ENCODE measurements around the gene PNPLA1. TPM values are rescaled to one million over a fixed set of nuclear protein-coding genes. Genes with fewer than 3 reads are reported as not detected.

The PNPLA1 gene
- total RNA-seq, 4 donors from 2014 or later, result 26.7 to 54.2 (median 30.0) TPM

- no peak overlapping the region for H3K4me3 ChIP-seq (ENCODE audit: low read depth, poor library complexity, severe bottlenecking)
- no peak for TF ChIP-seq POLR2A (IDR thresholded peaks at IDR 0.05)
- TF ChIP-seq CTCF (IDR thresholded peaks at IDR 0.05), result no peak
- DNase-seq (ENCODE audit: low spot score in 2 of 2), result no peak
- 80 to 83% methylated on average over 8 of the region's 8 CpGs for WGBS, 2 donors
- intact Hi-C loops (cut with DNase I; ENCODE audit: low total_unique reads), result no loop called here
Observed at GRCh38 chr6:36352477-36353157, 82.8 kb downstream of the PNPLA1 start.

- no peak overlapping the region for H3K4me3 ChIP-seq (ENCODE audit: low read depth, poor library complexity, severe bottlenecking)
- intact Hi-C loops (cut with DNase I; ENCODE audit: low total_unique reads), result no loop called here
- no peak for TF ChIP-seq POLR2A (IDR thresholded peaks at IDR 0.05)
- TF ChIP-seq CTCF (IDR thresholded peaks at IDR 0.05), result no peak
- DNase-seq (ENCODE audit: low spot score in 2 of 2), result no peak
- WGBS, 2 donors, result 54% methylated on average over 4 of the region's 4 CpGs
Observed at GRCh38 chr6:36353411-36353915, 83.6 kb downstream of the PNPLA1 start.

- 76 to 82% methylated on average over 4 of the region's 4 CpGs for WGBS, 2 donors
- no peak for DNase-seq (ENCODE audit: low spot score in 2 of 2)
- no peak overlapping the region for H3K4me3 ChIP-seq (ENCODE audit: low read depth, poor library complexity, severe bottlenecking)
- TF ChIP-seq POLR2A (IDR thresholded peaks at IDR 0.05) (no peak), CTCF (IDR thresholded peaks at IDR 0.05) (no peak)
- intact Hi-C loops (cut with DNase I; ENCODE audit: low total_unique reads), result no loop called here
Observed at GRCh38 chr6:36355819-36356218, 86.0 kb downstream of the PNPLA1 start.

DNA sequence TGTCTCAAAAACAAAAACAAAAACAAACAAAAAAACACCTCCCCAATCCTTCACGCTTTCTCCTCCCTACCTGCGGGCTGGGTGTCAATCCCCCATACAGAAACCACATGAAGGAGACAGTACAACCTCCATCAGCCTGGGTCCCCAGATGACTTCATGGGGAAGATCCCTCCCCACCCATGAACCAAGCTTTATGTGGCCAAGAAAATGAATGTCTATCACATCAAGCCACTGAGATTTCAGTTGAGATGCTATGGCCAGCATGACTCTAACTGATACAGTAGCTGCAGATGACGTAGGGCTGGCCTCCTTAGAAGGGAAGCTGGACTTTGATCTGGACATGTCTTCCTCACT lies 88.0 kb downstream of the PNPLA1 start:
- intact Hi-C loops (cut with DNase I; ENCODE audit: low total_unique reads), result no loop called here
- WGBS, 2 donors, result 86 to 87% methylated on average over 3 of the region's 3 CpGs
- no peak for TF ChIP-seq CTCF (IDR thresholded peaks at IDR 0.05)
- TF ChIP-seq POLR2A (IDR thresholded peaks at IDR 0.05), result no peak
- no peak overlapping the region for H3K4me3 ChIP-seq (ENCODE audit: low read depth, poor library complexity, severe bottlenecking)
- no peak for DNase-seq (ENCODE audit: low spot score in 2 of 2)

Other genes with a start within 250 kb of the PNPLA1 start
- not detected for gene SLC26A8, start 245.4 kb upstream of the PNPLA1 start, total RNA-seq
- gene MAPK14, start 242.3 kb upstream of the PNPLA1 start, total RNA-seq, result 100 to 1,000 TPM in 1 of 4 donors, 10 to 100 TPM in 3; 63.0 to 153 (median 77.7) TPM
- 100 to 1,000 TPM in 3 of 4 donors, 10 to 100 TPM in 1; 94.4 to 125 (median 116) TPM for gene MAPK13, start 139.5 kb upstream of the PNPLA1 start, total RNA-seq
- 10 to 100 TPM; 13.2 to 21.9 (median 17.6) TPM for gene BRPF3, start 73.3 kb upstream of the PNPLA1 start, total RNA-seq
- gene BNIP5, start 66.8 kb downstream of the PNPLA1 start, total RNA-seq, result not detected
- gene ETV7, start 117.6 kb downstream of the PNPLA1 start, total RNA-seq, result 10 to 100 TPM; 14.3 to 30.0 (median 15.0) TPM
- gene PXT1, start 172.8 kb downstream of the PNPLA1 start, total RNA-seq, result not detected
- gene KCTD20, start 172.9 kb downstream of the PNPLA1 start, total RNA-seq, result 10 to 100 TPM; 48.5 to 84.1 (median 56.8) TPM